Endothelial cell of umbilical vein (primary cell): ENCODE measurements around the gene NEDD4L.

Experiments
- EZH2 ChIP-seq: IDR thresholded peaks from 2 replicates; pipeline ENCODE4 v1.6.1; 2012; ENCODE audit warnings: borderline replicate concordance, low read depth, mild to moderate bottlenecking, moderate library complexity, low read length, inconsistent platforms; ENCODE audit not compliant: severe bottlenecking
- FOS ChIP-seq: IDR thresholded peaks from 2 replicates; pipeline ENCODE4 v1.6.1; 2011; ENCODE audit warnings: mild to moderate bottlenecking, low read length, moderate library complexity, borderline replicate concordance; ENCODE audit not compliant: insufficient read depth
- POLR2A ChIP-seq: IDR thresholded peaks from 2 replicates; pipeline ENCODE4 v1.6.1; 2012; ENCODE audit warnings: low read depth, mild to moderate bottlenecking, control low read depth, low read length
- POLR2AphosphoS5 ChIP-seq: IDR thresholded peaks from 2 replicates; pipeline ENCODE4 v1.6.1; 2012; ENCODE audit warnings: low read depth, mild to moderate bottlenecking, control low read depth, low read length, moderate library complexity; ENCODE audit not compliant: insufficient read depth
- TF ChIP-seq, protein P1 (sequence below): IDR thresholded peaks from 2 replicates; pipeline ENCODE4 v1.6.1; 2011; ENCODE audit not compliant: insufficient read depth, insufficient read length
- TF ChIP-seq, protein P2 (sequence below), 2 donors: IDR thresholded peaks; 1 replicate in 1 of 2; 2 replicates in 1 of 2; pipeline ENCODE4 v1.5.1; 2011; ENCODE audit warnings: low read length in 2 of 2, mild to moderate bottlenecking in 2 of 2, moderate library complexity in 2 of 2, control low read depth in 1 of 2, inconsistent platforms in 1 of 2, low read depth in 1 of 2; ENCODE audit not compliant: insufficient read depth in 1 of 2; ENCODE audit errors: extremely low read depth in 1 of 2

DNA sequence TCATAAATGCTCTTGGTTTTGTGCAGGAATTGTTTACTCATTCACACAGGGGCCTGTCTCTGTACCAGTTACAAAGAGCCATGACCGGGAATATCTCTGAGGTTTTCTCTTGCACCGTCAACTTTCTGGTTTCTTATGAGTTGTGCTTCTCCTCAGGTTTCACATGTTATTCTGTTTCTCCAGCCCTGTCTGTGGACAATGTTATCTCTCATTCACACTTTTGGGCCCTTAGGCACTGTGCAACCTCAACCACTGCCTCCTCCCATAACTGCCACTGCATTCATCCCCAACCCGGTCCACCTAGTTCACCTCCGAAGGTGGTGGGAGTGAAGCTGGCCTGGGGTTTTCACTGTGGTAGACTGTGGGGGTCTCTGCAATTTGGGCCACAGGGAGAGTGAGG is 22.5 kb upstream of the NEDD4L start:
- TF ChIP-seq EZH2 (no peak), POLR2A (no peak), POLR2AphosphoS5 (no peak), FOS (no peak)
- TF ChIP-seq, protein P1, sequence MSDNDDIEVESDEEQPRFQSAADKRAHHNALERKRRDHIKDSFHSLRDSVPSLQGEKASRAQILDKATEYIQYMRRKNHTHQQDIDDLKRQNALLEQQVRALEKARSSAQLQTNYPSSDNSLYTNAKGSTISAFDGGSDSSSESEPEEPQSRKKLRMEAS, result no peak
- TF ChIP-seq, protein P2, sequence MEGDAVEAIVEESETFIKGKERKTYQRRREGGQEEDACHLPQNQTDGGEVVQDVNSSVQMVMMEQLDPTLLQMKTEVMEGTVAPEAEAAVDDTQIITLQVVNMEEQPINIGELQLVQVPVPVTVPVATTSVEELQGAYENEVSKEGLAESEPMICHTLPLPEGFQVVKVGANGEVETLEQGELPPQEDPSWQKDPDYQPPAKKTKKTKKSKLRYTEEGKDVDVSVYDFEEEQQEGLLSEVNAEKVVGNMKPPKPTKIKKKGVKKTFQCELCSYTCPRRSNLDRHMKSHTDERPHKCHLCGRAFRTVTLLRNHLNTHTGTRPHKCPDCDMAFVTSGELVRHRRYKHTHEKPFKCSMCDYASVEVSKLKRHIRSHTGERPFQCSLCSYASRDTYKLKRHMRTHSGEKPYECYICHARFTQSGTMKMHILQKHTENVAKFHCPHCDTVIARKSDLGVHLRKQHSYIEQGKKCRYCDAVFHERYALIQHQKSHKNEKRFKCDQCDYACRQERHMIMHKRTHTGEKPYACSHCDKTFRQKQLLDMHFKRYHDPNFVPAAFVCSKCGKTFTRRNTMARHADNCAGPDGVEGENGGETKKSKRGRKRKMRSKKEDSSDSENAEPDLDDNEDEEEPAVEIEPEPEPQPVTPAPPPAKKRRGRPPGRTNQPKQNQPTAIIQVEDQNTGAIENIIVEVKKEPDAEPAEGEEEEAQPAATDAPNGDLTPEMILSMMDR (IDR thresholded peaks at IDR 0.05; ENCODE audit: extremely low read depth in 1 of 2, insufficient read depth in 1 of 2, low read depth in 1 of 2, low read length in 2 of 2), result no peak
